HG03135 (cell line): ENCODE data around the gene ADGRL2.

ENCODE experiments used
- ATAC-seq: cut with Tn5 transposase; IDR thresholded peaks from one replicate; pipeline ENCODE4 v1.9.1; 2021; ENCODE audit warnings: mild to moderate bottlenecking, moderate library complexity; ENCODE audit not compliant: unreplicated experiment

ADGRL2 gene

GRCh38 chr1:81899214-81899821, 98.6 kb downstream of the ADGRL2 start:
- ATAC-seq, result no peak

- ATAC-seq, result no peak
These were observed 106.8 kb downstream of the ADGRL2 start for GRCh38 chr1:81907575-81907974.

GRCh38 chr1:81912383-81912782, 111.6 kb downstream of the ADGRL2 start:
- ATAC-seq, result no peak

GRCh38 chr1:81915937-81916336, 115.2 kb downstream of the ADGRL2 start:
- no peak for ATAC-seq

GRCh38 chr1:81920245-81920740, 119.6 kb downstream of the ADGRL2 start:
- ATAC-seq, result no peak

- no peak for ATAC-seq
These were observed 120.2 kb downstream of the ADGRL2 start for GRCh38 chr1:81920886-81921285.

- no peak for ATAC-seq
These were observed 120.6 kb downstream of the ADGRL2 start for GRCh38 chr1:81921344-81921743.

- ATAC-seq, result no peak
These were observed 121.2 kb downstream of the ADGRL2 start for GRCh38 chr1:81921851-81922462.

- ATAC-seq, result no peak
These were observed 122.2 kb downstream of the ADGRL2 start for GRCh38 chr1:81922955-81923354.

GRCh38 chr1:81929106-81929505, 128.4 kb downstream of the ADGRL2 start:
- no peak for ATAC-seq

- ATAC-seq, result no peak
These were observed 136.1 kb downstream of the ADGRL2 start for GRCh38 chr1:81936853-81937252.

GRCh38 chr1:81937791-81938450, 137.2 kb downstream of the ADGRL2 start:
- no peak for ATAC-seq

- ATAC-seq, result no peak
These were observed 147.8 kb downstream of the ADGRL2 start for GRCh38 chr1:81948495-81948894.

GRCh38 chr1:81949421-81949820, 148.7 kb downstream of the ADGRL2 start:
- ATAC-seq, result no peak

- ATAC-seq, result no peak
These were observed 149.3 kb downstream of the ADGRL2 start for GRCh38 chr1:81950037-81950436.

GRCh38 chr1:81950591-81951244, 150.0 kb downstream of the ADGRL2 start:
- ATAC-seq, result no peak

GRCh38 chr1:81954534-81955020, 153.8 kb downstream of the ADGRL2 start:
- no peak for ATAC-seq

GRCh38 chr1:81967951-81968350, 167.2 kb downstream of the ADGRL2 start:
- ATAC-seq, result no peak

- ATAC-seq, result no peak
These were observed 169.7 kb downstream of the ADGRL2 start for GRCh38 chr1:81970416-81970815.

- no peak for ATAC-seq
These were observed 173.6 kb downstream of the ADGRL2 start for GRCh38 chr1:81974222-81974841.
